RWPE2 (cell line): ENCODE measurements around the gene OSBPL2.

ENCODE experiments used
- ATAC-seq: fragments of 200-7000 bp; cut with Tn5 transposase; 3 replicates; pipeline ENCODE4 v1.9.1; 2021; ENCODE audit warnings: low read depth
- DNase-seq: peaks from one replicate; pipeline ENCODE4 v3.0.0-alpha.2; 2020; ENCODE audit warnings: low spot score
- H3K27ac ChIP-seq: fragments of 450-650 bp; 2 replicates; pipeline ENCODE4 v1.5.1; 2017; ENCODE audit warnings: mild to moderate bottlenecking; ENCODE audit not compliant: poor library complexity, severe bottlenecking
- H3K27me3 ChIP-seq: fragments of 250-450 bp; sonication (Bioruptor Pico); 2 replicates; pipeline ENCODE4 v1.5.1; 2021; ENCODE audit warnings: mild to moderate bottlenecking, moderate library complexity; ENCODE audit not compliant: insufficient read depth, poor library complexity, severe bottlenecking
- H3K36me3 ChIP-seq: fragments of 250-450 bp; sonication (Bioruptor Pico); 2 replicates; pipeline ENCODE4 v1.5.1; 2020; ENCODE audit warnings: low read depth, mild to moderate bottlenecking, moderate library complexity
- H3K4me1 ChIP-seq: fragments of 250-450 bp; sonication (Bioruptor Pico); 2 replicates; pipeline ENCODE4 v1.5.1; 2021; ENCODE audit warnings: mild to moderate bottlenecking, moderate library complexity; ENCODE audit not compliant: insufficient read depth, poor library complexity, severe bottlenecking
- H3K4me3 ChIP-seq: fragments of 250-450 bp; sonication (Bioruptor Pico); 2 replicates; pipeline ENCODE4 v1.5.1; 2021; ENCODE audit warnings: mild to moderate bottlenecking, moderate library complexity; ENCODE audit not compliant: severe bottlenecking
- H3K9me3 ChIP-seq: fragments of 250-450 bp; sonication (Bioruptor Pico); 2 replicates; pipeline ENCODE4 v1.5.1; 2021; ENCODE audit warnings: mild to moderate bottlenecking, moderate library complexity; ENCODE audit not compliant: severe bottlenecking
- TF ChIP-seq, protein P1 (sequence below): fragments of 450-650 bp; IDR thresholded peaks from one replicate; pipeline ENCODE4 v1.5.1; 2017; ENCODE audit warnings: mild to moderate bottlenecking, moderate library complexity; ENCODE audit not compliant: poor library complexity, severe bottlenecking

OSBPL2 gene

DNA sequence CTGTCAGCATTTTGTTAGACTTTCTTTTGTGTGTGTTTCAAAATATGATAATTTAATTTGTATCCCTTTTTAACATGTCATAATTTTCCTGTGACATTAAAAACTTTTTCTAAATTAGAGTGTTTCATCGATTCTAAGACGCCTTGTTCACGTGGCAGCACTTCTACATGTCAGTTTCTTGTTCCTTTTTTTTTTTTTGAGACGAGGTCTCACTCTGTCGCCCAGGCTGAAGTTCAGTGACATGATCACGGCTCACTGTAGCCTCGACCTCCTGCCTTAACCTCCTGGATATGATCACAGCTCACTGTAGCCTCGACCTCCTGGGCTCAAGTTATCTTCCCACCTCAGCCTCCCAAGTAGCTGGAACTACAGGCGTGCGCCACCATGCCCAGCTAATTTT is 36.9 kb downstream of the OSBPL2 start:
- H3K27ac ChIP-seq: no peak overlapping the region
- ATAC-seq (no peak), DNase-seq (no peak)
- H3K4me3 ChIP-seq: no peak overlapping the region
- TF ChIP-seq, protein P1, sequence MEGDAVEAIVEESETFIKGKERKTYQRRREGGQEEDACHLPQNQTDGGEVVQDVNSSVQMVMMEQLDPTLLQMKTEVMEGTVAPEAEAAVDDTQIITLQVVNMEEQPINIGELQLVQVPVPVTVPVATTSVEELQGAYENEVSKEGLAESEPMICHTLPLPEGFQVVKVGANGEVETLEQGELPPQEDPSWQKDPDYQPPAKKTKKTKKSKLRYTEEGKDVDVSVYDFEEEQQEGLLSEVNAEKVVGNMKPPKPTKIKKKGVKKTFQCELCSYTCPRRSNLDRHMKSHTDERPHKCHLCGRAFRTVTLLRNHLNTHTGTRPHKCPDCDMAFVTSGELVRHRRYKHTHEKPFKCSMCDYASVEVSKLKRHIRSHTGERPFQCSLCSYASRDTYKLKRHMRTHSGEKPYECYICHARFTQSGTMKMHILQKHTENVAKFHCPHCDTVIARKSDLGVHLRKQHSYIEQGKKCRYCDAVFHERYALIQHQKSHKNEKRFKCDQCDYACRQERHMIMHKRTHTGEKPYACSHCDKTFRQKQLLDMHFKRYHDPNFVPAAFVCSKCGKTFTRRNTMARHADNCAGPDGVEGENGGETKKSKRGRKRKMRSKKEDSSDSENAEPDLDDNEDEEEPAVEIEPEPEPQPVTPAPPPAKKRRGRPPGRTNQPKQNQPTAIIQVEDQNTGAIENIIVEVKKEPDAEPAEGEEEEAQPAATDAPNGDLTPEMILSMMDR: no peak
- H3K36me3 ChIP-seq: peaks cover 73% of the 10 kb centered on the region
- H3K9me3 ChIP-seq: no peaks in the 10 kb centered on the region
- H3K27me3 ChIP-seq: no peaks in the 10 kb centered on the region
- no peaks in the 10 kb centered on the region for H3K4me1 ChIP-seq

DNA sequence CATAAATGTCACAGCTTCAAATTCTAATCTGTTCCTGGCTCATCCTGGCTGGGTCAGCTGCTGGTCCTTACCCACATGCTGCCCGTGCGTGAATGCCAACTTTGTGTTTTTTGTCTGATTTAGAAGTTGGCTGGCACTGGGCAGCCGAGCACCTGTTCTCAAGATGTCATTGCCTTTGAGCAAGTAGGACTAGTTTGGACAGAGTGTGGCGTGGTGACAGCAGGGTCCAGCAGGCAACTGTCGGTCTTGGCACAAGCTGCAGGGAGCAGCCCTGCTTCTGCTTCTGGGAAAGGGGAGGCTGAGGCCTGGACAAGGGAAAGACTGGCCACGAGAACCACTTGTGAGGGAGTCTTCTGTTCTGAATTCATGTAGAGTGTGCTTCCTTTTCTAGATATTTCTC is 38.1 kb downstream of the OSBPL2 start:
- no peak overlapping the region for H3K27ac ChIP-seq
- no peak for ATAC-seq
- no peaks in the 10 kb centered on the region for H3K27me3 ChIP-seq
- no peaks in the 10 kb centered on the region for H3K9me3 ChIP-seq
- peaks cover 80% of the 10 kb centered on the region for H3K36me3 ChIP-seq
- DNase-seq: no peak
- no peaks in the 10 kb centered on the region for H3K4me1 ChIP-seq
- H3K4me3 ChIP-seq: no peak overlapping the region
- TF ChIP-seq, protein P1: no peak

DNA sequence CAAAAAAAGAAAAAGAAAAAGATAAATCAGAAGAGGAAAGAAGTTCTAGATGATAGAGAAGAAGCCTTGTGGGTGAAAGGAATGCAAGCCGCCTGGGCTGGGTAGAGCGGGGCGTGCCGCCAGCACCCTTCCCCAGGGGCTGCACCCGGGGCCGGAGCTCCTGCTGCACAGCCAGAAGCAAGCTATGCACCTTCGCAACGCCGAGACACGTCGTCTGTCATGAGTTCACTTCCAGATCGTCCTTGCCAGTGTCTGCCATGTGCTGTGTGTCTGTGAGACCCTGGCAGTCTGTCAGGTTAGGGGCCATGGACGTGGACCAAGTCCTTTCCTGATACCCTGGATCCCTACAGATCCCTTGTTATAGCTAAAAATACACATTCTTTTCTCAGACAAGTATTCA is 38.9 kb downstream of the OSBPL2 start:
- Histone ChIP-seq H3K27me3 (no peaks in the 10 kb centered on the region), H3K4me3 (no peak overlapping the region), H3K36me3 (peaks cover 80% of the 10 kb centered on the region), H3K4me1 (no peaks in the 10 kb centered on the region), H3K9me3 (no peaks in the 10 kb centered on the region), H3K27ac (no peak overlapping the region)
- DNase-seq: no peak
- no peak for ATAC-seq
- TF ChIP-seq, protein P1: no peak

DNA sequence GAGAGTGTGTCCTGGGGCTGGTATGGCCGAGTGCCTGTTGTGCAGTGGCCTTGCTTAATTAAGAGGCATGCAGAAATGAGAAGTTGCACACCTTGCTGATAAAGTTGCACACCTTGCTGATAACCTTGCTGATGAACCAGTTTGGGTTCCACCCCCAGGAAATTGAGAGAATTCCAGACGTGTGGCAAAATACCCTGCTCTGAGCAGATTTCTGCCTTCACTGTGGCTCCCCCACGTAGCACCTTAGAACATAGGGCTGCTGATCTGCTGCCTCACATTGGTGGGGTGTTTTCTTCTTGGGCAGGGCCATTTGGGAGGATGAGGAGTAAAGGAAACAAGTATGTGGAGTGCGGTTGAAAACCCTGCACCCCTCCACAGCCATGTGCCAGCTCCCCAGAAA is 42.0 kb downstream of the OSBPL2 start:
- Histone ChIP-seq H3K27me3 (no peaks in the 10 kb centered on the region), H3K36me3 (peaks cover 82% of the 10 kb centered on the region), H3K4me3 (no peak overlapping the region), H3K27ac (no peak overlapping the region), H3K9me3 (no peaks in the 10 kb centered on the region), H3K4me1 (no peaks in the 10 kb centered on the region)
- TF ChIP-seq, protein P1: no peak
- DNase-seq: no peak
- no peak for ATAC-seq

DNA sequence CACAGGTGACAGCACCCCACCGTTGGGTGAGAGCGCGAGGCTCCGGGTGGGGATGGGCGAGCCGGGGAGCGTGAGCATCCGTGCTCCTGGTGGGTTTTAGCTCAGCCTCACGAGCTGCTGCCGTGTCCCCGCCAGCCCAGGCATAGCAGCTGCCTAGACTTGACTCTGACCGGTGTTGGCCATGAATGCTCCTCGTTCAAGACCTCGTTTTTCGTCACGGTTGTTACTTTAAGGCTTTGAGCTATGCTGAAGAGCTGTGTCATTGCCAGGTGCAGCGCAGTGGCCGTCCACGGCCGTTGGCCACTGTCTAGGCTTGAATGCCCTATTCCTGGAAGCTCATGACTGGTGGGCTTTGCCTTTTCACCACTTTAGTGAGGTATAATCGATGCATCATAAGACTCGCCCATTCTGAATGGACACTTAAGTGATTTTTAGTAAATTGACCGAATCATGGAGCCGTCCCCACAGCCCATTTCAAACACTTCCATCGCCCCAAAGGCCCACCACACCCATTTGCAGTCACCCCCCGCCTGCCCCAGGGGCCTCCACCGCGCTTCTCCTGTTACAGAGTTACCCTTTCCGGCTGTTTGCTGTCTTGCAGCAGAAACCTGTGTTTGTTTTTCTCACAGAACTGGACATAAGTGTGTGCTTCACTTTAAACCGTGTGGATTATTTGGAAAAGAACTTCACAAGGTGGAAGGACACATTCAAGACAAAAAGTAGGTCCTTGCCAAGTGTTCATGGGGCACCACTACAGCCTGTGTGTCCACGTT is 43.0 kb downstream of the OSBPL2 start:
- no peak for ATAC-seq
- no peak overlapping the region for H3K27ac ChIP-seq
- DNase-seq: no peak

More for the DNA sequence above, 43.0 kb downstream of the OSBPL2 start:
- TF ChIP-seq, protein P1: no peak
- Histone ChIP-seq H3K4me1 (no peaks in the 10 kb centered on the region), H3K4me3 (no peak overlapping the region), H3K27me3 (no peaks in the 10 kb centered on the region), H3K36me3 (peaks cover 82% of the 10 kb centered on the region), H3K9me3 (no peaks in the 10 kb centered on the region)
